Measurements from ENCODE around the gene ALDH3B1.

DNA sequence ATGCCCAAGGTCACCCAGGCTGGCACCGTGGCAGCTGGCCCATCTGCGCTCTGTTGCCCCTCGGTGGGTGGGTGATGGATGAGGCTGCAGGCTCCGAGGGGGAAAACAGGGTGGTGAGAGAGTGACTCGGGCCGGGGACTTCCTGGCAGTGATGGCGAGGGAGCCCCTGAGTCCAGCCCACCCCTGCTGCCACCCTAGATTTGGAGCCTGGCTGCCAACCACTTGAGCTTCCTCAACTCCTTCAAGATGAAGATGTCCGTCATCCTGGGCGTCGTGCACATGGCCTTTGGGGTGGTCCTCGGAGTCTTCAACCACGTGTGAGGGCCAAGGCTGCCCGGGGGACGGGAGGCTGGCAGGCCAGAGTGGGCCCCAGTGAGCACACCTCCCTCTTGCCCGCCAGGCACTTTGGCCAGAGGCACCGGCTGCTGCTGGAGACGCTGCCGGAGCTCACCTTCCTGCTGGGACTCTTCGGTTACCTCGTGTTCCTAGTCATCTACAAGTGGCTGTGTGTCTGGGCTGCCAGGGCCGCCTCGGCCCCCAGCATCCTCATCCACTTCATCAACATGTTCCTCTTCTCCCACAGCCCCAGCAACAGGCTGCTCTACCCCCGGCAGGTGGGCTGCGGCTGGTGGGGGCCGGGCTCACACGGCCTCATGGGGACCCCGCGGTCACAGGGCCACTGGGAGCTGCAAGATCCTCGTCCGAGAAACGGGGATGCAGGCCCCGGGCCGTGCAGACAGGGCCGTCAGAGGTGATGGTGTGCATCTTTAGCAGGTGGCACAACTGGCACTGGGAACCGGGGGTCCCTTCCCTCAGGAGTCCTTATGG, 38.8 kb downstream of the ALDH3B1 start:
- no peak for TF ChIP-seq CTCF (conservative IDR thresholded peaks at IDR 0.05; ENCODE audit: low read length)
- TF ChIP-seq EZH2phosphoT487 (IDR thresholded peaks at IDR 0.05; ENCODE audit: borderline replicate concordance) = no peak
